Duodenal mucosa (tissue), 2 donors: ENCODE results near the gene SNX6.

Experiments used
- H3K27ac ChIP-seq: one replicate; pipeline ENCODE4 v1.7.0; 2013; ENCODE audit warnings: low read depth, low read length
- H3K27me3 ChIP-seq, 2 donors: one replicate each; pipeline ENCODE4 v1.7.0; 2013; ENCODE audit warnings: low read length in 2 of 2, control low read depth in 1 of 2; ENCODE audit not compliant: insufficient read depth in 2 of 2, control insufficient read depth in 1 of 2
- H3K36me3 ChIP-seq, 2 donors: one replicate each; pipeline ENCODE4 v1.7.0; 2013; ENCODE audit warnings: low read length in 2 of 2, control low read depth in 1 of 2; ENCODE audit not compliant: insufficient read depth in 2 of 2, control insufficient read depth in 1 of 2
- H3K4me1 ChIP-seq, 2 donors: one replicate each; pipeline ENCODE4 v1.7.0; 2013; ENCODE audit warnings: low read length in 2 of 2, control low read depth in 1 of 2; ENCODE audit not compliant: insufficient read depth in 2 of 2, control insufficient read depth in 1 of 2
- H3K4me3 ChIP-seq, 2 donors: one replicate each; pipeline ENCODE4 v1.7.0; 2013; ENCODE audit warnings: low read length in 2 of 2, low read depth in 1 of 2
- H3K9ac ChIP-seq, 2 donors: one replicate each; pipeline ENCODE4 v1.7.0; 2013; ENCODE audit warnings: low read length in 2 of 2, low read depth in 1 of 2
- H3K9me3 ChIP-seq, 2 donors: one replicate each; pipeline ENCODE4 v1.7.0; 2013; ENCODE audit warnings: low read length in 2 of 2, control low read depth in 1 of 2; ENCODE audit not compliant: control insufficient read depth in 1 of 2

SNX6 gene

GRCh38 chr14:34615507-34615906, 14.4 kb downstream of the SNX6 start:
- Histone ChIP-seq H3K27ac (no peak overlapping the region), H3K4me3 (no peak overlapping the region), H3K27me3 (no peaks in the 10 kb centered on the region), H3K4me1 (no peaks in the 10 kb centered on the region), H3K9me3 (no peaks in the 10 kb centered on the region), H3K36me3 (peaks cover 11 to 26% of the 10 kb centered on the region in 2 donors), H3K9ac (no peak overlapping the region)

GRCh38 chr14:34614638-34615037, 15.3 kb downstream of the SNX6 start:
- Histone ChIP-seq H3K9me3 (no peaks in the 10 kb centered on the region), H3K27me3 (no peaks in the 10 kb centered on the region), H3K4me1 (no peaks in the 10 kb centered on the region), H3K36me3 (peaks cover 11 to 26% of the 10 kb centered on the region in 2 donors), H3K9ac (no peak overlapping the region), H3K4me3 (no peak overlapping the region), H3K27ac (no peak overlapping the region)

- no peaks in the 10 kb centered on the region for H3K27me3 ChIP-seq
- H3K9me3 ChIP-seq: no peaks in the 10 kb centered on the region
- no peaks in the 10 kb centered on the region for H3K4me1 ChIP-seq
- no peak overlapping the region for H3K27ac ChIP-seq
- peaks cover 5 to 36% of the 10 kb centered on the region in 2 donors for H3K36me3 ChIP-seq
- no peak overlapping the region for H3K4me3 ChIP-seq
- no peak overlapping the region for H3K9ac ChIP-seq
These were observed 19.8 kb downstream of the SNX6 start for GRCh38 chr14:34610101-34610500.

- no peak overlapping the region for H3K9ac ChIP-seq
- H3K4me3 ChIP-seq: no peak overlapping the region
- no peaks in the 10 kb centered on the region for H3K4me1 ChIP-seq
- H3K36me3 ChIP-seq: peaks cover 6 to 64% of the 10 kb centered on the region in 2 donors
- no peaks in the 10 kb centered on the region for H3K27me3 ChIP-seq
- no peak overlapping the region for H3K27ac ChIP-seq
- no peaks in the 10 kb centered on the region for H3K9me3 ChIP-seq
These were observed 24.5 kb downstream of the SNX6 start for GRCh38 chr14:34605461-34605860.

- no peaks in the 10 kb centered on the region for H3K4me1 ChIP-seq
- H3K36me3 ChIP-seq: peaks cover 6 to 69% of the 10 kb centered on the region in 2 donors
- H3K9ac ChIP-seq: no peak overlapping the region
- H3K9me3 ChIP-seq: no peaks in the 10 kb centered on the region
- H3K4me3 ChIP-seq: no peak overlapping the region
- H3K27me3 ChIP-seq: no peaks in the 10 kb centered on the region
- H3K27ac ChIP-seq: no peak overlapping the region
These were observed 25.0 kb downstream of the SNX6 start for GRCh38 chr14:34604995-34605394.

GRCh38 chr14:34596891-34597290, 33.1 kb downstream of the SNX6 start:
- H3K36me3 ChIP-seq: peaks cover 28 to 81% of the 10 kb centered on the region in 2 donors
- no peak overlapping the region for H3K27ac ChIP-seq
- H3K4me3 ChIP-seq: no peak overlapping the region
- no peaks in the 10 kb centered on the region for H3K27me3 ChIP-seq
- no peaks in the 10 kb centered on the region for H3K4me1 ChIP-seq
- H3K9me3 ChIP-seq: no peaks in the 10 kb centered on the region
- H3K9ac ChIP-seq: no peak overlapping the region

- Histone ChIP-seq H3K27ac (no peak overlapping the region), H3K36me3 (peaks cover 23 to 84% of the 10 kb centered on the region in 2 donors), H3K4me1 (no peaks in the 10 kb centered on the region), H3K9ac (no peak overlapping the region), H3K27me3 (no peaks in the 10 kb centered on the region), H3K9me3 (no peaks in the 10 kb centered on the region), H3K4me3 (no peak overlapping the region)
These were observed 36.1 kb downstream of the SNX6 start for GRCh38 chr14:34593740-34594375.

- no peak overlapping the region for H3K4me3 ChIP-seq
- H3K36me3 ChIP-seq: peaks cover 15 to 84% of the 10 kb centered on the region in 2 donors
- H3K27ac ChIP-seq: no peak overlapping the region
- H3K9me3 ChIP-seq: no peaks in the 10 kb centered on the region
- H3K4me1 ChIP-seq: no peaks in the 10 kb centered on the region
- no peak overlapping the region for H3K9ac ChIP-seq
- H3K27me3 ChIP-seq: no peaks in the 10 kb centered on the region
These were observed 37.3 kb downstream of the SNX6 start for GRCh38 chr14:34592623-34593022.

GRCh38 chr14:34583525-34583924, 46.4 kb downstream of the SNX6 start:
- no peak overlapping the region for H3K4me3 ChIP-seq
- H3K9me3 ChIP-seq: no peaks in the 10 kb centered on the region
- H3K27me3 ChIP-seq: no peaks in the 10 kb centered on the region
- peaks cover 11 to 66% of the 10 kb centered on the region in 2 donors for H3K36me3 ChIP-seq
- H3K9ac ChIP-seq: no peak overlapping the region
- H3K4me1 ChIP-seq: no peaks in the 10 kb centered on the region
- H3K27ac ChIP-seq: no peak overlapping the region

GRCh38 chr14:34582117-34582680, 47.7 kb downstream of the SNX6 start:
- no peaks in the 10 kb centered on the region for H3K9me3 ChIP-seq
- H3K4me1 ChIP-seq: no peaks in the 10 kb centered on the region
- H3K27me3 ChIP-seq: no peaks in the 10 kb centered on the region
- peaks cover 11 to 72% of the 10 kb centered on the region in 2 donors for H3K36me3 ChIP-seq
- H3K9ac ChIP-seq: no peak overlapping the region
- H3K4me3 ChIP-seq: no peak overlapping the region
- H3K27ac ChIP-seq: no peak overlapping the region
